K562 (cell line): ENCODE results near the gene SDR42E2. TPM values are rescaled to one million over a fixed set of nuclear protein-coding genes. Genes with fewer than 3 reads are reported as not detected.

Experiments
- ATAC-seq: fragments of 200-7000 bp; cut with Tn5 transposase; 3 replicates; pipeline ENCODE4 v1.9.1; 2020; ENCODE audit warnings: moderate library complexity
- BruUV-seq: library from RNA; stranded (reverse); fragments of 400-500 nt; replicated peaks from 2 replicates; lab custom pipeline; 2021; lab: Mats Ljungman, UMichigan
- CTCF ChIA-PET: fragments of 300-600 bp; formaldehyde crosslinking; extraction: SDS; loops from one replicate; lab custom pipeline; 2021; ENCODE audit warnings: low intra/inter-chr PET ratio; lab: Yijun Ruan, JAX
- POLR2A ChIA-PET: fragments of 300-600, 350-650 bp; sonication (Branson Sonifier 250); formaldehyde crosslinking; extraction: SDS; loops from one replicate; lab custom pipeline; 2021; ENCODE audit warnings: antibody characterized with exemption, inconsistent platforms; lab: Yijun Ruan, JAX
- DNase-seq, 4 experiments: peaks; one replicate each; pipeline versions ENCODE4 v3.0.0 to v3.0.0-alpha.2; 2011 to 2018; ENCODE audit warnings: low spot score in 3 of 4, mixed read lengths in 3 of 4; ENCODE audit errors: extremely low read depth in 1 of 4
- FAIRE-seq: peaks from 2 replicates; lab custom pipeline; 2011; peaks lifted over from hg19 to GRCh38; lab: Jason Lieb, UNC
- H2AFZ ChIP-seq: 2 replicates; pipeline ENCODE4 v1.6.0; 2011; ENCODE audit warnings: low read depth, low read length, control low read depth, inconsistent platforms
- H3K27ac ChIP-seq: fragments of 200-600 bp; 3 replicates; pipeline ENCODE4 v1.8.0; 2011; ENCODE audit warnings: low read depth, mild to moderate bottlenecking, control low read depth, inconsistent platforms, low read length, moderate library complexity, mixed read lengths; ENCODE audit errors: extremely low read depth
- H3K27me3 ChIP-seq, 2 experiments: fragments of 300-600 bp in 1 of 2; 2 replicates in 1 of 2; 3 replicates in 1 of 2; pipeline versions ENCODE4 v1.6.0 to v1.8.0; 2011; ENCODE audit warnings: inconsistent platforms in 2 of 2, low read length in 2 of 2, mild to moderate bottlenecking in 1 of 2, mixed read lengths in 1 of 2, moderate library complexity in 1 of 2; ENCODE audit not compliant: control insufficient read depth in 2 of 2, insufficient read depth in 2 of 2
- H3K36me3 ChIP-seq: fragments of 300-600 bp; 3 replicates; pipeline ENCODE4 v1.8.0; 2011; ENCODE audit warnings: mild to moderate bottlenecking, low read length, inconsistent platforms; ENCODE audit not compliant: control insufficient read depth, insufficient read depth
- H3K4me1 ChIP-seq, 2 experiments: fragments of 200-600 bp in 1 of 2; replicated peaks in 1 of 2; 2 replicates in 1 of 2; 3 replicates in 1 of 2; pipeline versions ENCODE4 v1.5.1 to v1.8.0; 2011; ENCODE audit warnings: inconsistent platforms in 2 of 2, low read length in 2 of 2, mild to moderate bottlenecking in 1 of 2, mixed read lengths in 1 of 2, moderate library complexity in 1 of 2; ENCODE audit not compliant: control insufficient read depth in 2 of 2, insufficient read depth in 2 of 2
- H3K4me2 ChIP-seq: 2 replicates; pipeline ENCODE4 v1.6.1; 2011; ENCODE audit warnings: low read length, control low read depth, inconsistent platforms, mixed read lengths; ENCODE audit not compliant: insufficient read depth
- H3K4me3 ChIP-seq: fragments of 200-600 bp; sonication (generic), shearing (Covaris generic); 2 replicates; pipeline ENCODE4 v1.5.1; 2016; ENCODE audit warnings: control low read depth, inconsistent platforms
- H3K79me2 ChIP-seq: fragments of 200-600 bp; 3 replicates; pipeline ENCODE4 v1.8.0; 2011; ENCODE audit warnings: low read length, inconsistent platforms; ENCODE audit not compliant: control insufficient read depth, insufficient read depth
- H3K9ac ChIP-seq, 2 experiments: 2 replicates each; pipeline versions ENCODE4 v1.6.0 to v1.6.1; 2011; ENCODE audit warnings: low read depth in 2 of 2, low read length in 2 of 2, control low read depth in 1 of 2, inconsistent platforms in 1 of 2, mild to moderate bottlenecking in 1 of 2, mixed read lengths in 1 of 2; ENCODE audit not compliant: insufficient read depth in 1 of 2
- H3K9me1 ChIP-seq: one replicate; pipeline ENCODE4 v1.6.0; 2011; ENCODE audit warnings: inconsistent platforms, mild to moderate bottlenecking, low read length, moderate library complexity; ENCODE audit not compliant: control insufficient read depth, insufficient read depth
- H3K9me3 ChIP-seq: replicated peaks from 2 replicates; pipeline ENCODE4 v1.5.1; 2011; ENCODE audit warnings: low read depth, low read length, inconsistent platforms; ENCODE audit not compliant: control insufficient read depth, insufficient read depth
- H4K20me1 ChIP-seq: replicated peaks from 2 replicates; pipeline ENCODE4 v1.6.1; 2011; ENCODE audit warnings: low read length, inconsistent platforms, mixed read lengths; ENCODE audit not compliant: control insufficient read depth, insufficient read depth
- BCL6 ChIP-seq: fragments of 250-450 bp; sonication (Bioruptor Pico); IDR thresholded peaks from 2 replicates; pipeline ENCODE4 v1.4.0; 2020
- BCOR ChIP-seq: fragments of 450-650 bp; IDR thresholded peaks from 2 replicates; pipeline ENCODE4 v1.6.1; 2016
- BMI1 ChIP-seq: fragments of 150-350 bp; IDR thresholded peaks from 2 replicates; pipeline ENCODE4 v1.6.1; 2014; ENCODE audit warnings: low read length
- FOXJ3 ChIP-seq: sonication (generic); formaldehyde crosslinking; IDR thresholded peaks from 2 replicates; pipeline ENCODE4 v1.4.0; 2020; ENCODE audit warnings: mild to moderate bottlenecking, missing genetic modification reagents
- HDAC6 ChIP-seq: IDR thresholded peaks from 2 replicates; pipeline ENCODE4 v1.6.1; 2012; ENCODE audit warnings: low read depth, mild to moderate bottlenecking, control low read depth, inconsistent platforms, low read length, moderate library complexity
- NRF1 ChIP-seq, 2 experiments: fragments of 450-650 bp; IDR thresholded peaks in 1 of 2; conservative IDR thresholded peaks in 1 of 2; 2 replicates each; pipeline ENCODE4 v1.6.1; 2014; ENCODE audit warnings: mild to moderate bottlenecking in 2 of 2
- PTRF ChIP-seq: fragments of 450-650 bp; IDR thresholded peaks from 2 replicates; pipeline ENCODE4 v1.6.1; 2016; ENCODE audit warnings: mild to moderate bottlenecking, missing genetic modification characterization, missing compliant biosample characterization
- PYGO2 ChIP-seq: fragments of 450-650 bp; IDR thresholded peaks from 2 replicates; pipeline ENCODE4 v1.6.1; 2016; ENCODE audit warnings: mild to moderate bottlenecking, missing genetic modification characterization, moderate library complexity, missing compliant biosample characterization
- RBM25 ChIP-seq: fragments of 200-400 bp; formaldehyde crosslinking; IDR thresholded peaks from 2 replicates; pipeline ENCODE4 v1.6.1; 2018; ENCODE audit warnings: low read length, low read depth, moderate library complexity; ENCODE audit not compliant: severe bottlenecking
- TAL1 ChIP-seq: fragments of 450-650 bp; IDR thresholded peaks from 2 replicates; pipeline ENCODE4 v1.6.1; 2016; ENCODE audit warnings: mild to moderate bottlenecking
- ZNF174 ChIP-seq: fragments of 250-450 bp; sonication (Bioruptor Pico); IDR thresholded peaks from 2 replicates; pipeline ENCODE4 v1.4.0; 2020; ENCODE audit warnings: mild to moderate bottlenecking
- ZNF253 ChIP-seq: fragments of 250-450 bp; sonication (Bioruptor Pico); conservative IDR thresholded peaks from 2 replicates; pipeline ENCODE4 v1.6.1; 2021; ENCODE audit warnings: mild to moderate bottlenecking
- ZSCAN29 ChIP-seq: fragments of 450-650 bp; IDR thresholded peaks from 2 replicates; pipeline ENCODE4 v1.6.1; 2017
- WGBS: fragments of 100-300 bp; shearing (Covaris generic); methylation state at CpG from one replicate; pipeline ENCODE4 v1.1.6; 2016; ENCODE audit warnings: low coverage, mixed read lengths; ENCODE audit not compliant: insufficient coverage; ENCODE audit errors: missing lambda C conversion rate; 5-methylcytosine and 5-hydroxymethylcytosine counted together
- in situ Hi-C: fragments of 300-500 bp; cut with MboI; formaldehyde crosslinking; loops from 4 replicates; pipeline ENCODE4 v1.15.0; 2018; ENCODE audit warnings: inconsistent platforms, mixed read lengths
- intact Hi-C: fragments of 100-400 bp; cut with micrococcal nuclease; formaldehyde crosslinking; loops from 2 replicates; pipeline ENCODE4 v1.14.2; 2022
- polyA plus RNA-seq, 8 experiments: library from polyadenylated mRNA; depleted of rRNA in 4 of 8; stranded (reverse) in 5 of 8; unstranded in 3 of 8; fragments of >200 nt; fragmentation: Nextera tagmentation in 2 of 8; fragmentation: Illumina TruSeq in 1 of 8; extraction: Ambion mirVana in 2 of 8; extraction: Trizol in 1 of 8; gene quantifications; 2 replicates each; pipeline versions ENCODE4 v1.2.1 to v1.2.3, GENCODE V29; 2011 to 2014; ENCODE audit warnings: inconsistent platforms in 1 of 8, missing spikeins in 1 of 8
- total RNA-seq, 7 experiments: library from RNA; depleted of rRNA in 6 of 7; stranded (reverse); fragments of >200 nt in 6 of 7; fragmentation: Illumina TruSeq in 2 of 7; extraction: Trizol in 2 of 7; gene quantifications; 2 replicates each; pipeline versions ENCODE4 v1.2.1 to v1.2.3, GENCODE V29; 2011 to 2021; ENCODE audit warnings: low replicate concordance in 1 of 7
- TF ChIP-seq, protein P1 (sequence below): fragments of 250-450 bp; sonication (Bioruptor Pico); IDR thresholded peaks from 2 replicates; pipeline ENCODE4 v1.5.0; 2020; ENCODE audit warnings: mild to moderate bottlenecking, borderline replicate concordance

SDR42E2 gene
- total and polyA plus RNA-seq, 9 of the 15 experiments (the other 6 are each of a cell fraction or from before 2014, with no cell fraction given), result 0.03 to 0.07 (median 0.04) TPM; not detected in 4

DNA sequence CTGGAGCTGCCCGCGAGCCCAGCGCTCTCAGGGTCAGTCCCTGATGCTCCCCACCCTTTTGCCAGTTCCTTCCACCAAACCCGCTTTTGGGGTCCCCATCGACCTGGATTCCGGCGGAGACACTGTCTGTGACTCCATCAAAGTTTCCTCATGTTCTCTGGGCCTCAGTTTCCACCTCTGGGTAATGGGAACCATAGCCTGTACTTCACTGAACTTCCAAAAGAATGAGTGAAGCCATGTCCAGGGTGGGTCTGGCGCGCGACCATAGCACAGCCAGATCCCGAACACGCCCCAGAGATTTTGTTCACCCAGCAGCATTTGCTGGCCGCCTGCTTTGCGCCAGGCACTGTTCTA, 327 bp downstream of the SDR42E2 start:
- POLR2A ChIA-PET, result no interaction called here
- Histone ChIP-seq H3K4me2 (no peak overlapping the region), H3K9ac (peak overlapping the region in 1 of 2 experiments; percentile 64; a peak in 1 of 4 replicates), H4K20me1 (no peaks in the 10 kb centered on the region), H3K79me2 (no peaks in the 10 kb centered on the region), H3K4me1 (peaks cover 0 to 8% of the 10 kb centered on the region in 2 experiments; a peak in 2 of 5 replicates), H3K27me3 (peaks cover 16 to 54% of the 10 kb centered on the region in 2 experiments; a peak in 4 of 5 replicates), H3K4me3 (no peak overlapping the region), H3K36me3 (no peaks in the 10 kb centered on the region), H3K9me3 (no peaks in the 10 kb centered on the region), H2AFZ (no peak overlapping the region), H3K27ac (no peak overlapping the region), H3K9me1 (no peaks in the 10 kb centered on the region)
- BruUV-seq, result no TSS peak
- 0% methylated on average over 14 of the region's 14 CpGs for WGBS
- DNase-seq (no peak), FAIRE-seq (no peak), ATAC-seq (no peak)
- intact Hi-C loops (no loop called here), in situ Hi-C loops (no loop called here)
- CTCF ChIA-PET, result interaction anchor here (0.6 kb wide), 1 partner anchor 34 kb away, joined by 3 read pairs; no protein-coding TSS in a partner anchor
- TF ChIP-seq NRF1 (conservative IDR thresholded peaks at IDR 0.05 in 1 of 2, IDR thresholded peaks at IDR 0.05 in 1 of 2), result 0 out of 4 replicates have a peak, but pooled peaks of 1 of the 2 experiments have one; percentile 1
- peak; percentile 41; the same call in 1 of the 2 replicates for TF ChIP-seq BCOR
- TF ChIP-seq RBM25, result peak; percentile 38
- no peak for TF ChIP-seq TAL1
- 0 out of 2 replicates have a peak, but pooled peaks have one; percentile 24 for TF ChIP-seq FOXJ3

DNA sequence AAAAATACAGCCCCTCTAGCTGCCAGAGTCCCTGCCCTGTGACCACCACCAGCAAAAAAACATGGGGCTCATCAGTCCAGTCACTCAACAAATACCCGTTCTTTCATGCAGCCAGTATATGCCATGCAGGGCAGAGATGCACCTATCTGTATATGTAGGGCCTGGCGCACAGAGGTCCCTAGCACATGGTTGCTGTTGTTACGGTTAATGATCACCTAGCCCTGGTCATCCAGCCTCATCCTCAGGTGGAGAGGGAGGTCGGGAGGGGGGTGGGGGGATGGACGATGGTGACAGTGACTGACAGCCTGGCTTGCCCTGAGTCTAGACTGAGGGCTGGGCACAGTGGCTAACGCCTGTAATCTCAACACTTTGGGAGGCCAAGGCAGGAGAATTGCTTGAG, 1.5 kb downstream of the SDR42E2 start:
- ChIA-PET POLR2A (no interaction called here), CTCF (no interaction called here)
- H4K20me1 ChIP-seq, result no peaks in the 10 kb centered on the region
- no peak overlapping the region for H3K9ac ChIP-seq
- DNase-seq (no peak), ATAC-seq (no peak), FAIRE-seq (no peak)
- BruUV-seq, result no TSS peak
- no peaks in the 10 kb centered on the region for H3K9me1 ChIP-seq
- 2% methylated on average over 5 of the region's 6 CpGs for WGBS
- intact Hi-C loops, result no loop called here
- H3K4me3 ChIP-seq, result no peak overlapping the region
- in situ Hi-C loops, result no loop called here
- no peaks in the 10 kb centered on the region for H3K79me2 ChIP-seq
- H3K27ac ChIP-seq, result no peak overlapping the region
- H2AFZ ChIP-seq, result no peak overlapping the region
- no peak overlapping the region for H3K4me2 ChIP-seq
- H3K4me1 ChIP-seq, result peaks cover 0 to 8% of the 10 kb centered on the region in 2 experiments; a peak in 2 of 5 replicates
- H3K36me3 ChIP-seq, result no peaks in the 10 kb centered on the region
- peaks cover 16 to 51% of the 10 kb centered on the region in 2 experiments; a peak in 4 of 5 replicates for H3K27me3 ChIP-seq
- no peaks in the 10 kb centered on the region for H3K9me3 ChIP-seq
- no peak for TF ChIP-seq PTRF
- TF ChIP-seq ZNF174 (CRISPR knock-in tag), result no peak
- no peak for TF ChIP-seq ZNF253 (CRISPR knock-in tag)
- TF ChIP-seq HDAC6, result no peak
- TF ChIP-seq BMI1, result no peak
- no peak for TF ChIP-seq BCL6 (CRISPR knock-in tag)
- no peak for TF ChIP-seq PYGO2 (tag)
- TF ChIP-seq, protein P1, sequence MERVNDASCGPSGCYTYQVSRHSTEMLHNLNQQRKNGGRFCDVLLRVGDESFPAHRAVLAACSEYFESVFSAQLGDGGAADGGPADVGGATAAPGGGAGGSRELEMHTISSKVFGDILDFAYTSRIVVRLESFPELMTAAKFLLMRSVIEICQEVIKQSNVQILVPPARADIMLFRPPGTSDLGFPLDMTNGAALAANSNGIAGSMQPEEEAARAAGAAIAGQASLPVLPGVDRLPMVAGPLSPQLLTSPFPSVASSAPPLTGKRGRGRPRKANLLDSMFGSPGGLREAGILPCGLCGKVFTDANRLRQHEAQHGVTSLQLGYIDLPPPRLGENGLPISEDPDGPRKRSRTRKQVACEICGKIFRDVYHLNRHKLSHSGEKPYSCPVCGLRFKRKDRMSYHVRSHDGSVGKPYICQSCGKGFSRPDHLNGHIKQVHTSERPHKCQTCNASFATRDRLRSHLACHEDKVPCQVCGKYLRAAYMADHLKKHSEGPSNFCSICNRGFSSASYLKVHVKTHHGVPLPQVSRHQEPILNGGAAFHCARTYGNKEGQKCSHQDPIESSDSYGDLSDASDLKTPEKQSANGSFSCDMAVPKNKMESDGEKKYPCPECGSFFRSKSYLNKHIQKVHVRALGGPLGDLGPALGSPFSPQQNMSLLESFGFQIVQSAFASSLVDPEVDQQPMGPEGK (CRISPR knock-in tag), result no peak
- TF ChIP-seq ZSCAN29, result no peak
